ENCODE data around the gene TNNC2. TPM values are rescaled to one million over a fixed set of nuclear protein-coding genes. Genes with fewer than 3 reads are reported as not detected.
"Not testable (repeated sequence)": the region's sequence is repeated elsewhere in the genome, so short reads cannot be mapped to it uniquely, and the experiment has no call there.

The TNNC2 gene
- total and polyA plus RNA-seq, 10 donors: 0.54 to 3.4 (median 1.4) TPM; not detected in 5

DNA sequence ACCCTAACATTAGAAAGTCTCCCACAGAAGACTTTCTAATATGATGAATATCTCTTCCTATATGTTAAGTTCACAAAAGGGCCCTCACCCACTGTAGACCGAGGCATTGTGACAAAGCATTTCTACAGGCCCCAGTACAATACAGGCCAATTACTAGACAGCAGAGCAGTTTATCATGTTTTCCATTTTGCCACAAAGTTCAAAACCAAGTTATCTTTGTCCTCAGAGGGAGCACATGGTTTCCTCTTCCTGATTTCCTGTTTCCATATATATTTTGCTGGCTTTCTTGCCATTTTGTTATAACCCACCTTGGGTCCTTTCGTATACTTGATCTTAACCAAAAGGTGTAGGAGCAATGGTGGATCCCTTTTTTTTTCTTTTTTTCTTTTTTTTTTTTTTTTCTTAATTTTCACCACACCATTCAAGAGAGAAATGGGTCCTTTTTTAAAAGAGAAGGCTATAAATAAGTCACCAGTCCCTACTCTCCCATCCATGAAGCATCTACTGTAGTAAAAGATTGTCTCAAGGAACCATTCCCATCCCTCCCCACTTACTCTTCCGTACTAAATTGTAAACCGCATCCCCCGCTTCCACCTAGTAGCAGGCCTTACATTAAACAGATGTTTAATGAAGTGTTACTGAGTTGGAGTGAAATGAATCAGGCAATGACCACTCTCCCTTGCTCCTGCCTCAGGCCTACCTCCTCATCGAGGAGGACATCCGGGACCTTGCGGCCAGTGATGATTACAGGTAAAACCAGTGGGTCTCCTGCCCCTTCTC, 16.7 kb downstream of the TNNC2 start:
- no peaks in the 10 kb centered on the region for H3K9me3 ChIP-seq
- peaks cover 6 to 26% (median 17%) of the 10 kb centered on the region in 6 donors for H3K4me1 ChIP-seq
- WGBS, 5 donors: 87 to 88% (median 87%) methylated on average over 8 of the region's 8 CpGs
- intact Hi-C loops (cut with DNase I; ENCODE audit: low total_unique reads): loop anchor here (10.0 kb wide), 1 partner anchor 154 kb away; no protein-coding TSS in a partner anchor
- DNase-seq: no peak
- no peak overlapping the region for H3K27ac ChIP-seq
- TF ChIP-seq, protein P1, sequence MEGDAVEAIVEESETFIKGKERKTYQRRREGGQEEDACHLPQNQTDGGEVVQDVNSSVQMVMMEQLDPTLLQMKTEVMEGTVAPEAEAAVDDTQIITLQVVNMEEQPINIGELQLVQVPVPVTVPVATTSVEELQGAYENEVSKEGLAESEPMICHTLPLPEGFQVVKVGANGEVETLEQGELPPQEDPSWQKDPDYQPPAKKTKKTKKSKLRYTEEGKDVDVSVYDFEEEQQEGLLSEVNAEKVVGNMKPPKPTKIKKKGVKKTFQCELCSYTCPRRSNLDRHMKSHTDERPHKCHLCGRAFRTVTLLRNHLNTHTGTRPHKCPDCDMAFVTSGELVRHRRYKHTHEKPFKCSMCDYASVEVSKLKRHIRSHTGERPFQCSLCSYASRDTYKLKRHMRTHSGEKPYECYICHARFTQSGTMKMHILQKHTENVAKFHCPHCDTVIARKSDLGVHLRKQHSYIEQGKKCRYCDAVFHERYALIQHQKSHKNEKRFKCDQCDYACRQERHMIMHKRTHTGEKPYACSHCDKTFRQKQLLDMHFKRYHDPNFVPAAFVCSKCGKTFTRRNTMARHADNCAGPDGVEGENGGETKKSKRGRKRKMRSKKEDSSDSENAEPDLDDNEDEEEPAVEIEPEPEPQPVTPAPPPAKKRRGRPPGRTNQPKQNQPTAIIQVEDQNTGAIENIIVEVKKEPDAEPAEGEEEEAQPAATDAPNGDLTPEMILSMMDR (IDR thresholded peaks at IDR 0.05 in 8 of 11, conservative IDR thresholded peaks at IDR 0.05 in 3 of 11): no peak
- TF ChIP-seq POLR2A (IDR thresholded peaks at IDR 0.05): no peak
- no peak for TF ChIP-seq POLR2AphosphoS5 (IDR thresholded peaks at IDR 0.05)
- H3K27me3 ChIP-seq (replicated peaks in 1 of 7): no peaks in the 10 kb centered on the region
- peaks cover 5 to 71% (median 60%) of the 10 kb centered on the region in 6 donors for H3K36me3 ChIP-seq
- H3K4me3 ChIP-seq: no peak overlapping the region

DNA sequence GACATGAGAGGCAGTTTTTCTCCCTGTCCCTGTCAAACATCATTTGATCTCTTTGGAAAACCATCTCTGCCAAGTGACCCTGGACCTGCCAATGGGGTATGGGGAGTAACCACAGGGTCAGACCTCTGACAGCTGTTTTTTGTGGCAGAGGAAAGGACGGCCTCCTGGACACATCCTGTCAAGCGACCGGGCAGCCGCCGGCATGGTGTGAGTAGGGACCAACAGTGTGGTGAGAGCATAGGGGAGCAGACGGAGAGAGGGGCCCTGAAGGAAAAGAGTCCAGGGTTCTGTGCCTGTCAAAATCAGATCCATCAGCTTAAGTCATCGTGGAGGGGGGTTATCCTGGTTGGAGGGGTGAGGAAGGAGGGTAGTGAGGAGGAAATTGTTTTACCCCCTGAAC, 25.3 kb downstream of the TNNC2 start:
- H3K9me3 ChIP-seq: no peaks in the 10 kb centered on the region
- no peak for DNase-seq
- no peaks in the 10 kb centered on the region for H3K27me3 ChIP-seq (replicated peaks in 1 of 7)
- H3K36me3 ChIP-seq: peaks cover 13 to 76% (median 63%) of the 10 kb centered on the region in 6 donors
- no peak overlapping the region for H3K27ac ChIP-seq
- H3K4me1 ChIP-seq: peaks cover 0 to 18% (median 10%) of the 10 kb centered on the region in 6 donors
- intact Hi-C loops (cut with DNase I; ENCODE audit: low total_unique reads): no loop called here
- no peak overlapping the region for H3K4me3 ChIP-seq
- WGBS, 5 donors: 85 to 96% (median 91%) methylated on average over 7 of the region's 7 CpGs
- TF ChIP-seq, protein P1 (IDR thresholded peaks at IDR 0.05 in 8 of 11, conservative IDR thresholded peaks at IDR 0.05 in 3 of 11): no peak

DNA sequence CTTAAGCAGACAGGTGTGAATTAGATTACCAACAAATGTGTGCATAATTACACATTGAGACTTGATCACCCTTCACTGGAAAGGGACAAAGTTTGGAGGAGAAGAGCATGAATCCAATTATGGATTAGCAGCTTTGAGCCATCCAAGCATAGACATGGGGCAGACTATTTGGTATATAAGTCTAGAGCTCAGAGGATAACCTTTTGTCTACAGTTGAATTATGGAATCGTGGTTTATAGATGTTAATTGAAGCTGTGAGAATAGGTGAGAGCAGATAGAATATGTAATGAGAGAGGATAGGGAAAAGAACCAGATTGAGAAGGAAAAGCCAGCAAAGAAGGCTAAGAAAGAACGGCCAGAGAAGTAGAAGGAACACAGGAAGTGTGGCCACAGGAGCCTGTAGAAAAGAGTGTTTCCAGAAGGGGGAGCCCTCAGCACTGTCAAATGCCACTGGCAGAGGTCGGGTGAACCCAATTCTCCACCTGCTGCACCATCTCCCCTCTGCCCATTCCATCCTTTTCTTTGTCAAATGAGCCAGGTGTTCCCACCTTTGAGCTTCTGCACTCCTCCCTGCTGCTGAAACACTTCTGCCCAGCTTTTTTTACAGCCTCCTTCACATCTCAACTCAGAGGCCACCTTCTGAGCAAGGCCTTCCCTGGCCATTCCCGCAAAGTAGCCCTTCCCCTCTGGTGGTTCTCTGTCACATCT, 28.0 kb downstream of the TNNC2 start:
- H3K4me3 ChIP-seq: no peak overlapping the region
- no peaks in the 10 kb centered on the region for H3K9me3 ChIP-seq
- intact Hi-C loops (cut with DNase I; ENCODE audit: low total_unique reads): loop anchor here (10.0 kb wide), 1 partner anchor 86 kb away; the partner anchor contains the start of genes SPATA25 and ZSWIM1
- 31 to 42% (median 36%) methylated on average over 4 of the region's 4 CpGs for WGBS, 5 donors
- H3K27ac ChIP-seq: peak overlapping the region in 4 of 8 donors; percentile 27 to 56 (median 44)
- DNase-seq: no peak
- peaks cover 11 to 76% (median 62%) of the 10 kb centered on the region in 6 donors for H3K36me3 ChIP-seq
- peak in 1 of 3 donors; percentile 45 for TF ChIP-seq POLR2AphosphoS5 (IDR thresholded peaks at IDR 0.05)
- TF ChIP-seq POLR2A (IDR thresholded peaks at IDR 0.05): no peak
- TF ChIP-seq, protein P1 (IDR thresholded peaks at IDR 0.05 in 8 of 11, conservative IDR thresholded peaks at IDR 0.05 in 3 of 11): peak; percentile 11 to 83 (median 68)
- peaks cover 0 to 20% (median 11%) of the 10 kb centered on the region in 6 donors for H3K4me1 ChIP-seq
- no peaks in the 10 kb centered on the region for H3K27me3 ChIP-seq (replicated peaks in 1 of 7)

DNA sequence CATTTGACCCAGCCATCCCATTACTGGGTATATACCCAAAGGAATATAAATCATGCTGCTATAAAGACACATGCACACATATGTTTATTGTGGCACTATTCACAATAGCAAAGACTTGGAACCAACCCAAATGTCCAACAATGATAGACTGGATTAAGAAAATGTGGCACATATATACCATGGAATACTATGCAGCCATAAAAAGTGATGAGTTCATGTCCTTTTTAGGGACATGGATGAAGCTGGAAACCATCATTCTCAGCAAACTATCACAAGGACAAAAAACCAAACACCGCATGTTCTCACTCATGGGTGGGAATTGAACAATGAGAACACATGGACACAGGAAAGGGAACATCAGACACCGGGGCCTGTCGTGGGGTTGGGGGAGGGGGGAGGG, 29.2 kb downstream of the TNNC2 start:
- intact Hi-C loops (cut with DNase I; ENCODE audit: low total_unique reads): loop anchor here (10.0 kb wide), 1 partner anchor 87 kb away; the partner anchor contains the start of genes SPATA25 and ZSWIM1
- not testable (repeated sequence) for H3K9me3 ChIP-seq; H3K27me3 ChIP-seq (replicated peaks in 1 of 7); H3K4me3 ChIP-seq; H3K27ac ChIP-seq; DNase-seq
- Histone ChIP-seq H3K4me1 (peaks cover 1 to 31% (median 19%) of the 10 kb centered on the region in 6 donors), H3K36me3 (peaks cover 8 to 74% (median 57%) of the 10 kb centered on the region in 6 donors)
- WGBS, 5 donors: 78 to 100% (median 94%) methylated on average over 2 to 3 of the region's 3 CpGs

GRCh38 chr20:45797510-45797909, 29.6 kb downstream of the TNNC2 start:
- H3K9me3 ChIP-seq; H3K27me3 ChIP-seq (replicated peaks in 1 of 7); H3K27ac ChIP-seq; H3K4me3 ChIP-seq; DNase-seq: not testable (repeated sequence)
- no CpG with 5 or more reads among the region's 1 CpG for WGBS, 5 donors
- Histone ChIP-seq H3K4me1 (peaks cover 6 to 36% (median 24%) of the 10 kb centered on the region in 6 donors), H3K36me3 (peaks cover 5 to 70% (median 53%) of the 10 kb centered on the region in 6 donors)
- intact Hi-C loops (cut with DNase I; ENCODE audit: low total_unique reads): loop anchor here (10.0 kb wide), 1 partner anchor 87 kb away; the partner anchor contains the start of genes SPATA25 and ZSWIM1

Measured in spleen (tissue), 11 donors.